Fibroblast of peridontal ligament (primary cell): ENCODE results near the gene LRP8.

Experiments
- DNase-seq: peaks from one replicate; pipeline ENCODE4 v3.0.0-alpha.2; 2010; ENCODE audit errors: extremely low read depth

Gene LRP8

DNA sequence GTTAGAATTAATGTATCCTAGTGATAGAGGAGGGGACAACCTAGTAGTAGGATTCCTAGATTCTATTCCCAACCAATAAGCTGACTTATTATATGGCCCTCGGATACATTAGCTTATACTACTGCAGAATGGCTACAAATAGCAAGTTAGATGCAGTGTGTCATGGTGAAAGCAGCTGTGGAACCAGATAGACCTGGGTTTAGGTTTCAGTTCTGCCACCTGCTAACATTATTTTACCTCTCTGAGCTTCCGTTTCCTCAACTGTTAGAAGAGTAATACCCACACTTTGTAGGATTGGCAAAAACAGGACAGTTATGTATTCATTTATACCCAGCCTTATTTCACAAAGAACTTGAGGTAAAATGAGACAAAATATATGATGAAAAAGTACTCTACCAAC, 67.9 kb downstream of the LRP8 start:
- DNase-seq, result no peak

DNA sequence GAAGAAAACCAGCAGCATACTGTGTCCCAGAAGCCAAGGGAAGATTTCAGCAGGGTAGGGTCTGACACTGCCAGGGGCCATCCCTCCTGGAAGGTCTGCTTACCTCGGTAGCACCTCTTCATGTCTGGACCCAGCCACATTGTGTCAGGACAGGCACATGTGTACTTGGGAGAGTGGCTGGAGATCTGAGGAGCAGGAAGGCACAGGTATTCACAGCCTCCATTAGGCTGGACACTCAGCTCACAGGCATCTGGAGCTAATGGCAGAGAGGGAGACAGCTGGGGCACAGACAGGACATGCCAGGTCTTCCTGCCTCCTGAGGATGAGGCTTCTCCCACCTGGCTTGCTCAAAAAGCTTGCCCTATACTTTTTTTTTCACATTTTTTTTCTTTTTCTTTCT, 69.7 kb downstream of the LRP8 start:
- no peak for DNase-seq

- DNase-seq, result no peak
These were observed 70.3 kb downstream of the LRP8 start for GRCh38 chr1:53257454-53258081.

DNA sequence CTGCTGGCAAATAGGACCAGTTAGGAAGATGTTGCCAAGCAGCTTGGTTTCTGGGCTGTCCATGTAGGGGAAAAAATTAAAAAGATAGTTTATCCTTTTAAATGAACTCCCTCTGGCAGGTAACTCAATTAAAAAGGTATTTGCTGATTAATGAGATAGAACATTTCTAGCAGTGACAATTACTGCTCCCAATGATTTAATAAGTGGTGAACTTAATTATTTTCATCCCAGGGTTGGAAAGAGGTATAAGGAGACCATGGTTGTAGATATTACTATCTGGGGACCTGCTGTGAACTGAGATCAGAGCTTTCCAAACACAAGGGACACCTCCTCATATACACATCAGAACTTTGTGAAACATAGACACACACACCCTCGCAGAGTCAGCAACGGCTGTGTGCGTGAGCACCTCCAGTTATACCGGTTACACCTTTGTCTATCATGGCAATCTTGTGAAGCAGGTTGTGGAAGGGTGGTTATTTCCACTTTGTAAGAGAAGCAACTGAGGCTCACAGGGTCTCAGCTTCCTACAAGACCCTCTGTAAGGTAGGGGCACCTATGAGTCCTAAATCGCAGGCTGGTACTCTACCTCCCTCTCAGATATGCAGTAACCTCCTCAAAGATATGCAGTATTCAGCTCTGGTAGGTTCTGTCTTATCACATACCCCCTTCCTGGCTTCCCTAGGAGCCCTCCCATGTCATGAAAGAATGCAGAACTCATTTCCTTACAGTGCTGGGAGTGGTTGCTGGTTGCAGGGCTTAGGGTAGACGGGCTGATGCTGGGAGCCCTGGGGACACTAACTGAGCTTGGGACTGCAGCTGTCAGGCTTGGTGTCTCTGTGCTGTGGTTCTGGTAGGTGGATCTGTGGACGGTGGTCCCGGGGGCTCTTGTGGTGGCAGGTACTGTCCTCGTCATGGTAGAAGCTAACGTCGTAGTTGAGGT, 71.1 kb downstream of the LRP8 start:
- DNase-seq, result no peak

- no peak for DNase-seq
These were observed 72.8 kb downstream of the LRP8 start for GRCh38 chr1:53255031-53255430.

GRCh38 chr1:53254011-53254640, 73.7 kb downstream of the LRP8 start:
- no peak for DNase-seq

GRCh38 chr1:53250325-53250724, 77.5 kb downstream of the LRP8 start:
- no peak for DNase-seq

- no peak for DNase-seq
These were observed 78.2 kb downstream of the LRP8 start for GRCh38 chr1:53249706-53250105.

DNA sequence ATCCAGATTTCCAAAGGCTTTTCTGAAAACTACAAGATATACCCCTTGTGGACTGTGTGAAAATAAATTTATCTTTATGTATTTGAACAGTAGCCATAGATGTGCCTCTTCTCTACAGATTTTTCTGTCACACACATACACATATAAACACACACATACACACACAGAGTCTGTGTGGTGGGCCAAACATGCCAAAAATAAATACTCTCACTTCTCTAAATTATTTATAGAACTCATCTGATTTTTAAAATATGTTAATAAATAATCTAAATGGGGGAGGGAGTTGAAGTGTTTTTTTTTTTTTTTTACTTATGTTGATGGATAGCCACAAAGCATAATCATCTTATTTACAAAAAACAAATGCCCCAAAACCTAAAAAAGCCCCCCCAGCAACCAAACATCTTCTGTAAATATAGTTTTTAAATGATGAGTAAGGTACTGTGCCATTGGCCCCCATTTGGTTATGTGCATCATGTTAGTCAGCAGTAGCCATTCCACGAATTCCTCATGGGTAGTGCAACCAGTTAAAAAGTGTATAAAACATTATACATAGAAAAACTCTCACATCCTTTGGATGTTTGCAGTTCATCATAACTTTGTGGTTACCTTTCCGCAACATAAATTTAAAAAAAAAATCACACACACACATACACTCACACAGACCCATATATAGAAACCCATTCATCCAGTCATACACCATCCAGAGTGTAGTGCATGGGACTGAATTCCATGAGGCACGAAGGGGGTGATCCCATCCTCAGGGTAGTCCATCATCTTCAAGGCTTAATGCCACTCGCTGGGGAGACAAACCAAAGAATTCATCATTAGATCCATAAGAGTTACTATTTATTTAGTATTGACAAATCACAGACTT, 81.4 kb downstream of the LRP8 start:
- DNase-seq, result peak; percentile 77

GRCh38 chr1:53244141-53244540, 83.7 kb downstream of the LRP8 start:
- no peak for DNase-seq

DNA sequence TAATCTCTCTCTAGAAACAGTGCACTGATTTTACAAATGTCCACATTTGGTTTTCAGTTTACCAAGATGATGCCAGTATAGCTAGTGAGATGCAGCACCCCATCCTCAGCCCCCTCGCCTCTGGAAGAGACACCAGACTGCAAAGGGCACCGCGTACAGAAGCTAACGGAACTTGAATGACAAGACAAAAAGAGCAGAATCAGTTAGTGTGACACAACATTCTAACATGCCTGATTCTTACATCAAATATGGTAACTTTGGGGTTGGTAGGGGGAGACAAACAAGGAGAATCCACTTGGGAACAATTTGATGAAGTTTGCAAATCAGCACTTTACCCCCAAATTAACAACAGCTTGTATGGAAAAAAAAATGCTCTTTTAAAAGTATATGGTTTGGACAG, 85.5 kb downstream of the LRP8 start:
- no peak for DNase-seq

GRCh38 chr1:53241828-53242227, 86.0 kb downstream of the LRP8 start:
- DNase-seq, result no peak

DNA sequence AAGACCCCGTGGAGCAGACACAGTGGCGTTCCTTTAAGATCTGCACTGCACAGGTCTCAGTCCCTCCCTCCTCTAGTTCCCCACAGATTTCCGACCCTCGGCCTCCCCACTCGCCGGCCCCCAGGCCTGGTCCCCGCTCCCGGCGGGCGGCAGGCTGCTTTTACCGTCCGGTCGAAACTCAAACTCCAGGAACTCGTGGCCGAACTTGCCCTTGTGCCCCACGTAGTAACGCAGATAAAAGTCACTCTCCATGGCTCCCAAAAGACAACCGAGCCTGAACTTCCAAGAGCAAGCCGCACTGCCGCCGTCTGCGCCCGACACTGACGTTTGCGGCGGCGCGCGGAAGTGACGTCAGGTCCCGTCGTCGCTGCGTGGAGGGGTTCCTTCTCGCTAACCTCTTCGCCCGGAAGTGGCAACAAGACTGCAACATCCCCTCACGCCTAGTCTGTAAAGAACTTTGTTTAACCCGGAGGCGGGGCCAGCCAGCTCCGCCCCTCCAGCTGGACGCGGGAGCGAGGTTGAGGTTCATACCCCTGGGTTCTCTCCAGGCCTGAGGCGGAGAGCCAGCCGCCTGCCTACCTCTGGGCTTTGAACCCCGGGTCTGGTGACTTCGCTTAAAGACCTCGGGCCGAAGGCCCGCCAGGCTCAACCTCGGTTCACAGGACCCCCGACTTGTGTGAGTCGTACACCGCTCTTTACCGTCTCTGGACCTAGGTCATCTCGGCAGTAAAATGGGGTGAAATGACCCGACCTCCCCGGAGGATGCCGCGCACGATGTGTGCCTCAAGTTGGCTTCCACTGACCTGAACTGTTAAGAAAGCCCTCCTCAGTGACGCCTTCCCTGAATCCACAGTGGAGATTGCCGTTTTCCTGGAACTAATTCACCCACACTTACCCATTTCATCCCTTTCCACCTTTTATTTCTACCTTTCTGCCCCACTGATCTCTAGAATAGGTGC, 89.4 kb downstream of the LRP8 start, which contains the start of gene MAGOH:
MAGOH (minus strand) TSS at position 322 of the 959 bp plus-strand sequence; CDS start at position 252, 70 bp downstream.
- DNase-seq, result peak; percentile 96

DNA sequence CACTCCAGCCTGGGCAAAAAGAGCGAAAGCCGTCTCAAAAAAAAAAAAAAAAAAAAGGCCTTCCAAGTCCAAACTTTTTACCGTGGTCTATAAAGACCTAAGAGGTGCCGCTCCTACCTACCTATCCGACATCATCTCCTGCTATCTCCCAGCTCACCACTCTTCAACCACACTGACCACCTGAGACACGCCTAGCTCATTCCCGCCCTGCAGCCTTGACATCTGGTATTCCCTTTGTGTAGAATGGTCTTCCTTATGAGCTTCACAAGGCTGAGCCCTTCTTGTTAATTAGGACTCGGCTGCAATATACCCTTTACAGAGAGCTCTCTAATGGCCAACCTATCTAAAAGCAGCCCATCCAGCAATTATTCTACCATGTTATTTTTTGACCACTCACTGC, 90.2 kb downstream of the LRP8 start:
- no peak for DNase-seq

GRCh38 chr1:53220962-53221286, 106.9 kb downstream of the LRP8 start:
- DNase-seq, result no peak

DNA sequence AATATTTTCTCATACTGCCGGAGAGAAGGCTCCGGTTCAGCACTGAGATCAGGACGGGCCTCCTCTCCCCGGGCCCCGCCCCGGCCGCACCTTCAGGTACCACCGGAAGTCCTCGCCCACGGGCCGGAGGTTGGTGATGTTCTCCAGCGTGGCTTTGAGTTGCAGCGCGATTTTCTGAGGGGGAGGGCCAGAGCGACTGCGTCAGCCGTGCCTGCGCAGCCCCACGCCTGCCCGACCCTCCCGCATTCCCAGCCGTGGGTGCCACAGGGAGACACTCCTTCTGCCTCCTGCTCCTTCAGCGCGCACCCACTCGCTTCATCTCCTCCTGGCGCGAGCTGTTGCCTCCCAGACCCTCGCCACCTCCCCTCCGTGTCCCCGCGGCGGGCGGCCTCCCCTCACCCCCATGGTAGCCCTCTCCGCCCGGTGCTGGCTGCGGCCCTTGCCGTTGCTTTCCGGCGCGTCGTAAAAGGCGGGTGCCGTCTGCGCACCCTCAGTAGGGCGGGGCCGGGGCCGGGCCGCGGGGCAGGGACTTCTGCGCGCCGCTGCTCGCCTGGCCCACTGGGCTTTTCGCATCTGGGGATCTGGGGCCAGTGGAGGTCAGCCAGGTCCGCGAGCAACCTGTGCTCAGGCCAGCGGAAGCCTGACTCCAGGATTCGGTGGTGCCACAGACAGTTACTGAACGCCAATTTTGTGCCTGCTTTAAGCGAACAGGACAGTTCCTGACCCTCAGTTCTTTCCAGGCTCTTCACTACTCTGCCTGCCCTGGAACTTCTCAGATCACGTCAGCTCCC, 107.5 kb downstream of the LRP8 start, which contains the start of gene CZIB:
CZIB (minus strand) TSS at position 464 of the 791 bp plus-strand sequence; CDS start at position 405, 59 bp downstream.
- peak; percentile 84 for DNase-seq

GRCh38 chr1:53219711-53220110, 108.2 kb downstream of the LRP8 start:
- DNase-seq, result no peak

- DNase-seq, result no peak
These were observed 109.7 kb downstream of the LRP8 start for GRCh38 chr1:53218201-53218600.

DNA sequence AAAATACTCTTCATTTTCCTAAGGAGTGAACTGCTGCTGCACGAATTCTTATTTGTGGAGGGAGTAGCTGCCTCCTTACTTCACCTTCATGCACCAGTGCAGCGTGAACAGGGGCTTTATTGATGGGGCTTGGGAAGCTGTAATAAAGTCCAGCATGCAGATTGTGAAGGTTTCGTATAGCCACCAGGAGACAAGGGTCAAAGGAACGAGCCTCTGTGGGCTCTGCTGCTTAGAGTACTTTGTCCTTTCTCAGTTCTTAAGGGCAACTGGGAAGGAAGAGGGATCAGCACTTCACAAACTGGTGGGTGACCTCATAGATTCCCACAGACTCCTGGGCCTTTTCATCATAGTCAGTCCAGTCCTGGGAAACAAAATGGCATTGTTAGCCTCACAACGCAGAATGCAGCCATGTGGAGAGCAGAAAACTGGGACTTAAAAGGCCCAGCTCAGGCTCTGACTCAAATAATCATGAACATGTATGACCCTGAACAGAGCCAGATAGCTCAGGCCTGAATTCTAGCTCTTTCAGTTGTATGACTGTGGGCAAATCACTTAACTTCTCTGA, 113.4 kb downstream of the LRP8 start:
- no peak for DNase-seq
